Ishikawa (cell line): Measurements from ENCODE around the gene ARMH4.

Experiments used
- CEBPB ChIP-seq: IDR thresholded peaks from 2 replicates; pipeline ENCODE4 v1.6.1; 2012
- CREB1 ChIP-seq: IDR thresholded peaks from 2 replicates; pipeline ENCODE4 v1.6.1; 2012; ENCODE audit warnings: low read depth
- EGR1 ChIP-seq: IDR thresholded peaks from 2 replicates; pipeline ENCODE4 v1.6.1; 2012
- EP300 ChIP-seq: IDR thresholded peaks from 2 replicates; pipeline ENCODE4 v1.6.1; 2012; ENCODE audit warnings: borderline replicate concordance
- FOXM1 ChIP-seq: IDR thresholded peaks from 2 replicates; pipeline ENCODE4 v1.6.1; 2012; ENCODE audit warnings: low read depth, borderline replicate concordance
- NFIC ChIP-seq: IDR thresholded peaks from 2 replicates; pipeline ENCODE4 v1.6.1; 2012
- RAD21 ChIP-seq: IDR thresholded peaks from 2 replicates; pipeline ENCODE4 v1.6.1; 2012; ENCODE audit warnings: low read depth
- TAF1 ChIP-seq: IDR thresholded peaks from 2 replicates; pipeline ENCODE4 v1.6.1; 2012; ENCODE audit warnings: low read depth, mild to moderate bottlenecking
- TCF12 ChIP-seq: IDR thresholded peaks from 2 replicates; pipeline ENCODE4 v1.6.1; 2012; ENCODE audit warnings: low read depth
- TEAD4 ChIP-seq: IDR thresholded peaks from 2 replicates; pipeline ENCODE4 v1.6.1; 2012
- YY1 ChIP-seq: IDR thresholded peaks from 2 replicates; pipeline ENCODE4 v1.6.1; 2012; ENCODE audit warnings: low read depth
- ZBTB7A ChIP-seq: IDR thresholded peaks from 2 replicates; pipeline ENCODE4 v1.6.1; 2012; ENCODE audit warnings: low read depth
- TF ChIP-seq, protein P1 (sequence below): IDR thresholded peaks from 2 replicates; pipeline ENCODE4 v1.6.1; 2012
- TF ChIP-seq, protein P2 (sequence below): IDR thresholded peaks from 2 replicates; pipeline ENCODE4 v1.6.1; 2012
- TF ChIP-seq, protein P3 (sequence below): IDR thresholded peaks from 2 replicates; pipeline ENCODE4 v1.6.1; 2012; ENCODE audit warnings: low read depth, mild to moderate bottlenecking

Gene ARMH4

DNA sequence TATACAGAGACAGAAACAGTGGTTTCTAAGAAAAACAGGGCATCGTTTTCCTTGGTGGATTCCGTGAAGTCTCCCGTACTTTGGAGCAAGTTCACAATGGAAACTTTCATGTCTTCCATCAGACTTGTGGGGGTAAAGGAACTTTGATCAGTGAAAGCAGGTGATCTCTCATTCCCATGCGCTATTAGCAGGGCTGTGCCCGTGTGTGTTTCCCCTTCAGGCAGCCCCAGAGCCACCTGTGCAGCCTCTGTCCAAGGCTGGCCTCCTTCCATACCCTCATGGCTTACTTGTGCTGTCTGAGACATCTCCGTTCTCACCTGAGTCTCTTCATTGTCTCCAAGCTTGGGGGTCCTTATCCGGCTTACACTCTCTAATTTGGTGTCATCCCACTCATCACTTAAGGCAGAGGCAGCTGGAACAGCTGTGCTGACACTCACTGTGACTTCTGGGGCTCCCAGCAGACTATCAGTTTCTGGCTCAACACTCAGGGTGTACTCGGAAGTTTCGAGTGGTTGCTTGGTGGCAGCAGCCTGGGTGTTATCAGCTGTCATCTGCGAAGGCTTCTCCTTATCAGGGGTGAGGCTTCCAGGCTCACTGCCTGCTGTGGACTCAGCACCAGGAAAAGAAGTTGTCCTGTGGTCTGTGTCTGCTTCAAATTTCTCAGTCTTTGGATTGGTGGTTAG lies 13.8 kb downstream of the ARMH4 start:
- no peak for TF ChIP-seq CEBPB
- no peak for TF ChIP-seq NFIC
- TF ChIP-seq EP300 = no peak
- TF ChIP-seq TAF1 = no peak
- no peak for TF ChIP-seq YY1
- TF ChIP-seq ZBTB7A = no peak
- no peak for TF ChIP-seq TCF12
- TF ChIP-seq, protein P1, sequence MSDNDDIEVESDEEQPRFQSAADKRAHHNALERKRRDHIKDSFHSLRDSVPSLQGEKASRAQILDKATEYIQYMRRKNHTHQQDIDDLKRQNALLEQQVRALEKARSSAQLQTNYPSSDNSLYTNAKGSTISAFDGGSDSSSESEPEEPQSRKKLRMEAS = no peak
- no peak for TF ChIP-seq FOXM1
- TF ChIP-seq CREB1 = no peak
- no peak for TF ChIP-seq RAD21
- no peak for TF ChIP-seq TEAD4
- TF ChIP-seq EGR1 = no peak

DNA sequence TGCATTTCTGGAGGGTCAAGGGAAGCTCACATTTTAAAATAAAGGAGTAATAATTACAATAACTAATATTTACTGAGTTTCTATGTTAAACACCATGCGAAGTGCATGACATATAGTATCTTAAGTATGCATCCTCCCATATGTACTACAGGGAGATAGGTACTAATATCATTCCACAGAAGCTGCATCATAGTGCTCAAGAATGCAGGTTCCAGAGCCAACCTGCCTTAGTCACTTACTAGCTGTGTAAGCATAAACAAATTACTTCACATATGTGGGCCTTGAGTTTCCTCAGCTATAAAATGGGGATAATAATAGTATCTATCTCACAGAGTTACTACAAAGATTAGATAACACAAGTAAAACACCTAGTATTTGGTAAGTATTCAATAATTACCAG lies 18.3 kb downstream of the ARMH4 start:
- TF ChIP-seq, protein P1 = no peak
- TF ChIP-seq EP300 (no peak), CREB1 (no peak), YY1 (no peak), TEAD4 (peak; percentile 43), FOXM1 (no peak)
- TF ChIP-seq, protein P2, sequence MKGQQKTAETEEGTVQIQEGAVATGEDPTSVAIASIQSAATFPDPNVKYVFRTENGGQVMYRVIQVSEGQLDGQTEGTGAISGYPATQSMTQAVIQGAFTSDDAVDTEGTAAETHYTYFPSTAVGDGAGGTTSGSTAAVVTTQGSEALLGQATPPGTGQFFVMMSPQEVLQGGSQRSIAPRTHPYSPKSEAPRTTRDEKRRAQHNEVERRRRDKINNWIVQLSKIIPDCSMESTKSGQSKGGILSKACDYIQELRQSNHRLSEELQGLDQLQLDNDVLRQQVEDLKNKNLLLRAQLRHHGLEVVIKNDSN = no peak

DNA sequence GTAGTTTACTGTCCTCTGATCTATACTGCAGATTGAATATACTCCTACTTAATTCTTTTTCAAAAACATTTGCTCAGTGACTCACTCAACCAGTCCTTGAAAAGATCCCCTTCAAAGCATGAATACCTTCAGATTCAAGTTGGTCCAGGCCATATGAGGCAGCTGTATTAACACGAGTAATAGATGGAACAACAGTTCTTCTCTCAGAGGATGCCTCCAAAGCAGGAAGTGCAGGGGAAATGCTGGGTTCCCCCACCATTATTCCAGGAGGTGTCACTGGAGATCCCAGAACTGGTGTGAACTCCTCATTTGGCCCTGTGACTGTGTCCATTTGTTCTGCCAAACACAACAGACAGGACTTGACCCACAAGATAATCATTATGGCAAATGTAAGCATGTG lies 20.6 kb downstream of the ARMH4 start:
- TF ChIP-seq, protein P1 = no peak
- no peak for TF ChIP-seq NFIC

DNA sequence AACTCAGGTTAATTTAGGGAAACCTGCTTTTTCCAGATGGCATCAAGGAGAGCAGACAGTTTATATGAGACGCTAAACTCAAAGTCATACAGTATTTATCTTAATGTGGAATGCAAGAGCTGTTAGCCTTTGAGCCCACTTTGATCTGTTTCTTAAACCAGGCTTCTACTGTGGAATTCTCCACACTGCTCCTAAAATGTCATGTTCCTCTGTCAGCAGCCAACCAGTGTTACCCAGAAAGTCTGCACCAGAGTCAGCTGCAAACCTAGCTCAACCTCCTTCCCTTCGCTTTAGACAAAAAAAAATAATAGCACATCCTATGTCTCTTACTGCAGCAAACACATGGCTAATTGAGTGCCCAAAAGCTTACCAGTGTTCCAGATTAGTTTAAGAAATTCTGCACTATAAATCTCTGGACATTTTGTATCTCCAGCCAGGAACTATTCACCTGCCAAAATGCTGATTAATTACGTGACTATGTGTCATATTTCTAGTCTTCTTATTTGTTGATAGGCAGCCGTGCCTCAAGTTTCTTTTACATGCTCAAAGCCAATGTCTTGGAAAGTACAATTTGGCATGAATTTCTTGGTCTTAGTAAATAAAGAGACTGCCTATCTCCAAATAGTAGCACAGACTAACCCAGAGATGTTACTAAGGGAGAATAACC lies 21.8 kb downstream of the ARMH4 start:
- TF ChIP-seq CEBPB = no peak
- no peak for TF ChIP-seq EGR1
- no peak for TF ChIP-seq CREB1
- no peak for TF ChIP-seq YY1

DNA sequence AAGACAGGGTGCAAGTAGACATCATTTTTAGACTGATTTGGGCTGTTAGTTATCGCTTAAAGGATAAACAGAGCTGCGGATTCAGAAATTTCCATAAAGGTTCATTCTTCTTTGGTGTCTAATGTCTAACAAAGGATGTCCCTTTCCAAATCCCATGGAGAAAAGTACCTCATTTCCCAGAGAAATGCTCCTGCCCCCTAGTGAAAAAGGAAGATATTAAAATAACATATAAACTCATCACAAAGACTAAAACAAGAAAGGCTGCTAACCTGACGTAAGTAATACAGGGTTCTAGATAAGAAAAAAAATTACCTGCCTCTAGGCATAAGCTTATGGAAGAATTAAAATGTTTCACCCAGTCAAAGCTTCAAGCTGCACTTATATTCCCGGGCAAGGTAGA lies 22.8 kb downstream of the ARMH4 start:
- TF ChIP-seq CEBPB (no peak), TEAD4 (no peak), CREB1 (no peak), YY1 (no peak), TCF12 (no peak), EGR1 (no peak), EP300 (no peak), ZBTB7A (no peak), TAF1 (no peak), NFIC (no peak), FOXM1 (no peak), RAD21 (no peak)
- TF ChIP-seq, protein P2 = no peak
- TF ChIP-seq, protein P3, sequence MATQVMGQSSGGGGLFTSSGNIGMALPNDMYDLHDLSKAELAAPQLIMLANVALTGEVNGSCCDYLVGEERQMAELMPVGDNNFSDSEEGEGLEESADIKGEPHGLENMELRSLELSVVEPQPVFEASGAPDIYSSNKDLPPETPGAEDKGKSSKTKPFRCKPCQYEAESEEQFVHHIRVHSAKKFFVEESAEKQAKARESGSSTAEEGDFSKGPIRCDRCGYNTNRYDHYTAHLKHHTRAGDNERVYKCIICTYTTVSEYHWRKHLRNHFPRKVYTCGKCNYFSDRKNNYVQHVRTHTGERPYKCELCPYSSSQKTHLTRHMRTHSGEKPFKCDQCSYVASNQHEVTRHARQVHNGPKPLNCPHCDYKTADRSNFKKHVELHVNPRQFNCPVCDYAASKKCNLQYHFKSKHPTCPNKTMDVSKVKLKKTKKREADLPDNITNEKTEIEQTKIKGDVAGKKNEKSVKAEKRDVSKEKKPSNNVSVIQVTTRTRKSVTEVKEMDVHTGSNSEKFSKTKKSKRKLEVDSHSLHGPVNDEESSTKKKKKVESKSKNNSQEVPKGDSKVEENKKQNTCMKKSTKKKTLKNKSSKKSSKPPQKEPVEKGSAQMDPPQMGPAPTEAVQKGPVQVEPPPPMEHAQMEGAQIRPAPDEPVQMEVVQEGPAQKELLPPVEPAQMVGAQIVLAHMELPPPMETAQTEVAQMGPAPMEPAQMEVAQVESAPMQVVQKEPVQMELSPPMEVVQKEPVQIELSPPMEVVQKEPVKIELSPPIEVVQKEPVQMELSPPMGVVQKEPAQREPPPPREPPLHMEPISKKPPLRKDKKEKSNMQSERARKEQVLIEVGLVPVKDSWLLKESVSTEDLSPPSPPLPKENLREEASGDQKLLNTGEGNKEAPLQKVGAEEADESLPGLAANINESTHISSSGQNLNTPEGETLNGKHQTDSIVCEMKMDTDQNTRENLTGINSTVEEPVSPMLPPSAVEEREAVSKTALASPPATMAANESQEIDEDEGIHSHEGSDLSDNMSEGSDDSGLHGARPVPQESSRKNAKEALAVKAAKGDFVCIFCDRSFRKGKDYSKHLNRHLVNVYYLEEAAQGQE = no peak
- TF ChIP-seq, protein P1 = no peak

DNA sequence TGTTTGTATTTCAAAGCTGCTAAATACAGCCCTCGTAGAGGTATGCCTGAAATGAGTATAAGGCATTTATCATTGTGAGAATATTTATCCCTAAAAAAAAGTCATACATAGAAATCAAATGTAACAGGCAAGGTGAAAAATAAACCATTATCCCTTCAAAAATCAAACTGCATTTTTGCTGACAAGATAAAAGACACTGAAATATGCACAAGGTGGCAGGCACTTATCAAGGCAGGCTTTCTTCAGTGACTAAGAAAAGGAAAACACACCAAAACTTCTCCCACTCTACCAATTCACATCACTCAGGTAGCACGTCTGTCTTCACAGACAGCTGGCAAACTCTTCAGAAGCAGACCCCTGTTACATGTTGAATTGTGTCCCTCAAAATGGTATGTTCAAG lies 23.6 kb downstream of the ARMH4 start:
- no peak for TF ChIP-seq NFIC
- no peak for TF ChIP-seq ZBTB7A
- TF ChIP-seq TAF1 = no peak
- TF ChIP-seq, protein P1 = no peak
- TF ChIP-seq EP300 = no peak
- TF ChIP-seq CEBPB = no peak
- no peak for TF ChIP-seq YY1
- no peak for TF ChIP-seq EGR1
- TF ChIP-seq TEAD4 = no peak
- no peak for TF ChIP-seq CREB1
- TF ChIP-seq RAD21 = no peak
- TF ChIP-seq, protein P2 = no peak
- TF ChIP-seq FOXM1 = no peak
- TF ChIP-seq TCF12 = no peak
- TF ChIP-seq, protein P3 = no peak
